Thyroid gland (tissue), 4 donors: ENCODE results near the gene CNTN5.

ENCODE experiments used
- POLR2A ChIP-seq, 2 donors: fragments of 450-650 bp; IDR thresholded peaks; one replicate each; pipeline ENCODE4 v1.6.1; 2017; ENCODE audit warnings: antibody characterized with exemption in 2 of 2, mild to moderate bottlenecking in 2 of 2, moderate library complexity in 1 of 2
- TF ChIP-seq, protein P1 (sequence below), 6 experiments: fragments of 200-600 bp in 3 of 6; fragments of 450-650 bp in 3 of 6; sonication (generic) in 3 of 6; IDR thresholded peaks; one replicate each; pipeline ENCODE4 v1.5.1; 2016 to 2019; ENCODE audit warnings: antibody characterized with exemption in 6 of 6, mild to moderate bottlenecking in 2 of 6, inconsistent platforms in 1 of 6, moderate library complexity in 1 of 6

DNA sequence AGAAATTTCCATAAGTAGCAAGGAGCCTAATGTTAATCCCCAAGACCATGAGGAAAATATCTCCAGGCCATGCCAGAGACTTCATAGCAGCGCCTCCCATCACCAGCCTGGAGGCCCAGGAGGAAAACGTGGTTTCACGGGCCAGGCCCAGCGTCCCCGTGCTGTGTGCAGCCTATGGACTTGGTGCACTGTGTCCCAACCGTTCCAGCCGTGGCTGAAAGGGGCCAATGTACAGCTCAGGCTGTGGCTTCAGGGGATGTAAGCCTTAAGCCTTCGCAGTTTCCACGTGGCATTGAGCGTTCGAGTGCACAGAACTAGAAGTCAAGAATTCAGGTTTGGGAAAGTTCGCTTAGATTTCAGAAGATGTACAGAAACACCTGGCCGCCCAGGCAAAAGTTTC lies 510.7 kb downstream of the CNTN5 start:
- TF ChIP-seq, protein P1, sequence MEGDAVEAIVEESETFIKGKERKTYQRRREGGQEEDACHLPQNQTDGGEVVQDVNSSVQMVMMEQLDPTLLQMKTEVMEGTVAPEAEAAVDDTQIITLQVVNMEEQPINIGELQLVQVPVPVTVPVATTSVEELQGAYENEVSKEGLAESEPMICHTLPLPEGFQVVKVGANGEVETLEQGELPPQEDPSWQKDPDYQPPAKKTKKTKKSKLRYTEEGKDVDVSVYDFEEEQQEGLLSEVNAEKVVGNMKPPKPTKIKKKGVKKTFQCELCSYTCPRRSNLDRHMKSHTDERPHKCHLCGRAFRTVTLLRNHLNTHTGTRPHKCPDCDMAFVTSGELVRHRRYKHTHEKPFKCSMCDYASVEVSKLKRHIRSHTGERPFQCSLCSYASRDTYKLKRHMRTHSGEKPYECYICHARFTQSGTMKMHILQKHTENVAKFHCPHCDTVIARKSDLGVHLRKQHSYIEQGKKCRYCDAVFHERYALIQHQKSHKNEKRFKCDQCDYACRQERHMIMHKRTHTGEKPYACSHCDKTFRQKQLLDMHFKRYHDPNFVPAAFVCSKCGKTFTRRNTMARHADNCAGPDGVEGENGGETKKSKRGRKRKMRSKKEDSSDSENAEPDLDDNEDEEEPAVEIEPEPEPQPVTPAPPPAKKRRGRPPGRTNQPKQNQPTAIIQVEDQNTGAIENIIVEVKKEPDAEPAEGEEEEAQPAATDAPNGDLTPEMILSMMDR (IDR thresholded peaks at IDR 0.05), result no peak
- TF ChIP-seq POLR2A (IDR thresholded peaks at IDR 0.05), result no peak
